ENCODE data around the gene SLC16A10. TPM values are rescaled to one million over a fixed set of nuclear protein-coding genes. Genes with fewer than 3 reads are reported as not detected.
"Not testable (repeated sequence)": the region's sequence is repeated elsewhere in the genome, so short reads cannot be mapped to it uniquely, and the experiment has no call there.

The SLC16A10 gene
- total and polyA plus RNA-seq, 2 experiments from 2014 or later = not detected

- no peak for TF ChIP-seq EZH2 (IDR thresholded peaks at IDR 0.05; ENCODE audit: insufficient read depth, poor library complexity, severe bottlenecking)
- TF ChIP-seq EZH2phosphoT487 (IDR thresholded peaks at IDR 0.05; ENCODE audit: insufficient read depth, low read depth) = no peak
- in situ Hi-C loops (cut with MboI) = no loop called here
- Histone ChIP-seq H2AFZ (no peak overlapping the region), H3K27ac (no peak overlapping the region), H3K27me3 (replicated peaks; ENCODE audit: insufficient read depth) (peaks cover 58% of the 10 kb centered on the region), H3K4me2 (ENCODE audit: unreplicated experiment) (no peak overlapping the region), H3K4me1 (ENCODE audit: insufficient read depth) (no peaks in the 10 kb centered on the region), H4K20me1 (ENCODE audit: insufficient read depth) (no peaks in the 10 kb centered on the region), H3K9me2 (ENCODE audit: insufficient read depth) (no peaks in the 10 kb centered on the region), H3K9me3 (ENCODE audit: low read depth) (no peaks in the 10 kb centered on the region), H3K4me3 (no peak overlapping the region), H3F3A (ENCODE audit: insufficient read depth) (no peaks in the 10 kb centered on the region), H3K79me2 (ENCODE audit: insufficient read depth) (no peaks in the 10 kb centered on the region), H3K36me3 (ENCODE audit: low read depth) (no peaks in the 10 kb centered on the region), H3K9ac (no peak overlapping the region)
- no peak for DNase-seq
- WGBS, 2 experiments (ENCODE audit: low coverage in 1 of 2, low lambda C conversion rate in 2 of 2, missing lambda C conversion rate in 2 of 2) = 15 to 25% methylated on average over 3 of the region's 3 CpGs
These were observed 4.7 kb downstream of the SLC16A10 start for GRCh38 chr6:111091987-111092386.

GRCh38 chr6:111095488-111095887 is 8.2 kb downstream of the SLC16A10 start:
- H4K20me1 ChIP-seq (ENCODE audit: insufficient read depth); H2AFZ ChIP-seq; H3K79me2 ChIP-seq (ENCODE audit: insufficient read depth); H3K4me1 ChIP-seq (ENCODE audit: insufficient read depth); H3K36me3 ChIP-seq (ENCODE audit: low read depth); H3K4me3 ChIP-seq; H3K9me3 ChIP-seq (ENCODE audit: low read depth); H3F3A ChIP-seq (ENCODE audit: insufficient read depth); DNase-seq; H3K9ac ChIP-seq; H3K27ac ChIP-seq; H3K4me2 ChIP-seq (ENCODE audit: unreplicated experiment); in situ Hi-C loops (cut with MboI); H3K9me2 ChIP-seq (ENCODE audit: insufficient read depth): not testable (repeated sequence)
- H3K27me3 ChIP-seq (replicated peaks; ENCODE audit: insufficient read depth) = peaks cover 39% of the 10 kb centered on the region
- WGBS, 2 experiments (ENCODE audit: low coverage in 1 of 2, low lambda C conversion rate in 2 of 2, missing lambda C conversion rate in 2 of 2) = 74 to 87% methylated on average over 1 of the region's 1 CpG

GRCh38 chr6:111096246-111096645 is 8.9 kb downstream of the SLC16A10 start:
- no peak overlapping the region for H3K27ac ChIP-seq

GRCh38 chr6:111098597-111098996 is 11.3 kb downstream of the SLC16A10 start:
- Histone ChIP-seq H3K27ac (no peak overlapping the region), H3K79me2 (ENCODE audit: insufficient read depth) (no peaks in the 10 kb centered on the region), H3K4me2 (ENCODE audit: unreplicated experiment) (no peak overlapping the region), H3K9ac (no peak overlapping the region), H4K20me1 (ENCODE audit: insufficient read depth) (no peaks in the 10 kb centered on the region), H2AFZ (no peak overlapping the region), H3K4me1 (ENCODE audit: insufficient read depth) (no peaks in the 10 kb centered on the region), H3K9me3 (ENCODE audit: low read depth) (no peaks in the 10 kb centered on the region), H3K27me3 (replicated peaks; ENCODE audit: insufficient read depth) (peaks cover 22% of the 10 kb centered on the region), H3K36me3 (ENCODE audit: low read depth) (no peaks in the 10 kb centered on the region), H3F3A (ENCODE audit: insufficient read depth) (no peaks in the 10 kb centered on the region), H3K9me2 (ENCODE audit: insufficient read depth) (no peaks in the 10 kb centered on the region), H3K4me3 (no peak overlapping the region)
- TF ChIP-seq EZH2phosphoT487 (IDR thresholded peaks at IDR 0.05; ENCODE audit: insufficient read depth, low read depth) (no peak), EZH2 (IDR thresholded peaks at IDR 0.05; ENCODE audit: insufficient read depth, poor library complexity, severe bottlenecking) (no peak)
- in situ Hi-C loops (cut with MboI) = no loop called here
- WGBS, 2 experiments (ENCODE audit: low coverage in 1 of 2, low lambda C conversion rate in 2 of 2, missing lambda C conversion rate in 2 of 2) = 24 to 38% methylated on average over 2 of the region's 2 CpGs
- no peak for DNase-seq

More at GRCh38 chr6:111096246-111096645, 8.9 kb downstream of the SLC16A10 start:
- H3K4me1 ChIP-seq (ENCODE audit: insufficient read depth) = no peaks in the 10 kb centered on the region
- H3K4me3 ChIP-seq = no peak overlapping the region
- no peak overlapping the region for H3K4me2 ChIP-seq (ENCODE audit: unreplicated experiment)
- no peaks in the 10 kb centered on the region for H3K36me3 ChIP-seq (ENCODE audit: low read depth)
- H2AFZ ChIP-seq = no peak overlapping the region
- H3K9me3 ChIP-seq (ENCODE audit: low read depth) = no peaks in the 10 kb centered on the region
- DNase-seq = no peak
- peaks cover 32% of the 10 kb centered on the region for H3K27me3 ChIP-seq (replicated peaks; ENCODE audit: insufficient read depth)
- TF ChIP-seq EZH2 (IDR thresholded peaks at IDR 0.05; ENCODE audit: insufficient read depth, poor library complexity, severe bottlenecking) (no peak), EZH2phosphoT487 (IDR thresholded peaks at IDR 0.05; ENCODE audit: insufficient read depth, low read depth) (no peak)
- no peaks in the 10 kb centered on the region for H3K79me2 ChIP-seq (ENCODE audit: insufficient read depth)
- H3K9ac ChIP-seq = no peak overlapping the region
- H3F3A ChIP-seq (ENCODE audit: insufficient read depth) = no peaks in the 10 kb centered on the region
- 52 to 61% methylated on average over 3 of the region's 3 CpGs for WGBS, 2 experiments (ENCODE audit: low coverage in 1 of 2, low lambda C conversion rate in 2 of 2, missing lambda C conversion rate in 2 of 2)
- no peaks in the 10 kb centered on the region for H4K20me1 ChIP-seq (ENCODE audit: insufficient read depth)
- no peaks in the 10 kb centered on the region for H3K9me2 ChIP-seq (ENCODE audit: insufficient read depth)
- in situ Hi-C loops (cut with MboI) = no loop called here

- no peaks in the 10 kb centered on the region for H3K4me1 ChIP-seq (ENCODE audit: insufficient read depth)
- H3K36me3 ChIP-seq (ENCODE audit: low read depth) = no peaks in the 10 kb centered on the region
- no peaks in the 10 kb centered on the region for H3F3A ChIP-seq (ENCODE audit: insufficient read depth)
- H3K9me3 ChIP-seq (ENCODE audit: low read depth) = no peaks in the 10 kb centered on the region
- DNase-seq = no peak
- 72% methylated on average over 3 of the region's 3 CpGs for WGBS, 2 experiments (ENCODE audit: low coverage in 1 of 2, low lambda C conversion rate in 2 of 2, missing lambda C conversion rate in 2 of 2)
- H3K27ac ChIP-seq = no peak overlapping the region
- TF ChIP-seq EZH2phosphoT487 (IDR thresholded peaks at IDR 0.05; ENCODE audit: insufficient read depth, low read depth) (no peak), EZH2 (IDR thresholded peaks at IDR 0.05; ENCODE audit: insufficient read depth, poor library complexity, severe bottlenecking) (no peak)
- no peak overlapping the region for H2AFZ ChIP-seq
- peaks cover 11% of the 10 kb centered on the region for H3K27me3 ChIP-seq (replicated peaks; ENCODE audit: insufficient read depth)
- H3K4me2 ChIP-seq (ENCODE audit: unreplicated experiment) = no peak overlapping the region
- H3K4me3 ChIP-seq = no peak overlapping the region
- H3K79me2 ChIP-seq (ENCODE audit: insufficient read depth) = no peaks in the 10 kb centered on the region
- no peaks in the 10 kb centered on the region for H3K9me2 ChIP-seq (ENCODE audit: insufficient read depth)
- H3K9ac ChIP-seq = no peak overlapping the region
- H4K20me1 ChIP-seq (ENCODE audit: insufficient read depth) = no peaks in the 10 kb centered on the region
- in situ Hi-C loops (cut with MboI) = no loop called here
These were observed 14.7 kb downstream of the SLC16A10 start for GRCh38 chr6:111101987-111102386.

Measured in GM23248 (cell line).